Left lung (tissue), 14 donors: ENCODE measurements around the gene TICRR. TPM values are rescaled to one million over a fixed set of nuclear protein-coding genes. Genes with fewer than 3 reads are reported as not detected.

Experiments
- ATAC-seq: fragments of 200-7000 bp; cut with Tn5 transposase; one replicate; pipeline ENCODE4 v1.9.1; 2020; ENCODE audit warnings: moderate library complexity
- DNase-seq, 4 donors: peaks; one replicate each; pipeline ENCODE4 v3.0.0-alpha.2; 2013 to 2020
- H3K27ac ChIP-seq, 2 donors: fragments of 200-600 bp; sonication (generic) in 1 of 2; one replicate each; pipeline versions ENCODE4 v1.5.0 to v1.8.0; 2020 to 2021
- H3K27me3 ChIP-seq, 2 donors: fragments of 200-600 bp; sonication (generic) in 1 of 2; one replicate each; pipeline versions ENCODE4 v1.5.0 to v1.8.0; 2020 to 2021
- H3K36me3 ChIP-seq, 2 donors: fragments of 200-600 bp; sonication (generic) in 1 of 2; one replicate each; pipeline versions ENCODE4 v1.5.0 to v1.8.0; 2020 to 2021
- H3K4me1 ChIP-seq, 2 donors: fragments of 200-600 bp; one replicate each; pipeline ENCODE4 v1.8.0; 2021
- H3K4me3 ChIP-seq, 2 donors: fragments of 200-600 bp; sonication (generic) in 1 of 2; one replicate each; pipeline versions ENCODE4 v1.5.0 to v1.8.0; 2020 to 2021; ENCODE audit warnings: mild to moderate bottlenecking in 1 of 2
- H3K9me3 ChIP-seq, 2 donors: fragments of 200-600 bp; sonication (generic) in 1 of 2; one replicate each; pipeline versions ENCODE4 v1.5.0 to v1.8.0; 2020 to 2021
- intact Hi-C, 2 donors: fragments of 100-400 bp; cut with DNase I; formaldehyde crosslinking; loops; one replicate each; pipeline versions ENCODE4 v1.11.2 to v1.14.2; 2022
- long read RNA-seq, 12 donors: library from polyadenylated mRNA in 2 of 12; unstranded in 2 of 12; transcript quantifications; one replicate each; pipeline ENCODE4 v2.0.0 and lab custom pipeline, GENCODE V29; 2019 to 2026
- polyA plus RNA-seq, 6 donors: library from polyadenylated mRNA; unstranded; fragments of 120-200 nt; gene quantifications; one replicate each; pipeline ENCODE4 v1.2.1, GENCODE V29; 2013; ENCODE audit not compliant: insufficient read length in 6 of 6
- total RNA-seq, 2 donors: library from RNA; stranded (reverse); fragmentation: NEBNext Ultra II Directional; extraction: Animal tissue kit (Norgen Biotek cat#: 25700); gene quantifications; one replicate each; pipeline ENCODE4 v1.2.1, GENCODE V29; 2021
- TF ChIP-seq, protein P1 (sequence below), 2 donors: fragments of 200-600 bp; sonication (generic) in 1 of 2; IDR thresholded peaks; one replicate each; pipeline versions ENCODE4 v1.5.0 to v1.8.0; 2021; ENCODE audit warnings: antibody characterized with exemption in 2 of 2
- donor health status: DM: no; HTN: yes; CAD: no.
- donor health status: DM: no; HTN: no; CAD: no.

Gene TICRR, protein sequence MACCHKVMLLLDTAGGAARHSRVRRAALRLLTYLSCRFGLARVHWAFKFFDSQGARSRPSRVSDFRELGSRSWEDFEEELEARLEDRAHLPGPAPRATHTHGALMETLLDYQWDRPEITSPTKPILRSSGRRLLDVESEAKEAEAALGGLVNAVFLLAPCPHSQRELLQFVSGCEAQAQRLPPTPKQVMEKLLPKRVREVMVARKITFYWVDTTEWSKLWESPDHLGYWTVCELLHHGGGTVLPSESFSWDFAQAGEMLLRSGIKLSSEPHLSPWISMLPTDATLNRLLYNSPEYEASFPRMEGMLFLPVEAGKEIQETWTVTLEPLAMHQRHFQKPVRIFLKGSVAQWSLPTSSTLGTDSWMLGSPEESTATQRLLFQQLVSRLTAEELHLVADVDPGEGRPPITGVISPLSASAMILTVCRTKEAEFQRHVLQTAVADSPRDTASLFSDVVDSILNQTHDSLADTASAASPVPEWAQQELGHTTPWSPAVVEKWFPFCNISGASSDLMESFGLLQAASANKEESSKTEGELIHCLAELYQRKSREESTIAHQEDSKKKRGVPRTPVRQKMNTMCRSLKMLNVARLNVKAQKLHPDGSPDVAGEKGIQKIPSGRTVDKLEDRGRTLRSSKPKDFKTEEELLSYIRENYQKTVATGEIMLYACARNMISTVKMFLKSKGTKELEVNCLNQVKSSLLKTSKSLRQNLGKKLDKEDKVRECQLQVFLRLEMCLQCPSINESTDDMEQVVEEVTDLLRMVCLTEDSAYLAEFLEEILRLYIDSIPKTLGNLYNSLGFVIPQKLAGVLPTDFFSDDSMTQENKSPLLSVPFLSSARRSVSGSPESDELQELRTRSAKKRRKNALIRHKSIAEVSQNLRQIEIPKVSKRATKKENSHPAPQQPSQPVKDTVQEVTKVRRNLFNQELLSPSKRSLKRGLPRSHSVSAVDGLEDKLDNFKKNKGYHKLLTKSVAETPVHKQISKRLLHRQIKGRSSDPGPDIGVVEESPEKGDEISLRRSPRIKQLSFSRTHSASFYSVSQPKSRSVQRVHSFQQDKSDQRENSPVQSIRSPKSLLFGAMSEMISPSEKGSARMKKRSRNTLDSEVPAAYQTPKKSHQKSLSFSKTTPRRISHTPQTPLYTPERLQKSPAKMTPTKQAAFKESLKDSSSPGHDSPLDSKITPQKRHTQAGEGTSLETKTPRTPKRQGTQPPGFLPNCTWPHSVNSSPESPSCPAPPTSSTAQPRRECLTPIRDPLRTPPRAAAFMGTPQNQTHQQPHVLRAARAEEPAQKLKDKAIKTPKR (N-terminal part only)
- 1 to 10 TPM; 1.7 to 1.8 TPM for total RNA-seq
- 10 to 100 TPM in 4 of 6 donors, 1 to 10 TPM in 2; 9.0 to 17.7 (median 11.2) TPM for polyA plus RNA-seq
- long read RNA-seq, donor 1: 0 reads
- long read RNA-seq, donor 2, partial matches to known transcripts: 0 of 1 reads
- long read RNA-seq, donor 2, other reads (novel, unspliced or antisense): 0 of 1 reads
- long read RNA-seq, donor 3: 0 reads
- long read RNA-seq, donor 4: 0 reads
- long read RNA-seq, donor 5: 0 reads
- long read RNA-seq, donor 6: 0 reads
- long read RNA-seq, donor 7: 0 reads
- long read RNA-seq, donor 8: 0 reads
- long read RNA-seq, donor 9: 0 reads
- long read RNA-seq, donor 10: 0 reads
- long read RNA-seq, donor 11: 0 reads
- long read RNA-seq, donor 12: 0 reads

DNA sequence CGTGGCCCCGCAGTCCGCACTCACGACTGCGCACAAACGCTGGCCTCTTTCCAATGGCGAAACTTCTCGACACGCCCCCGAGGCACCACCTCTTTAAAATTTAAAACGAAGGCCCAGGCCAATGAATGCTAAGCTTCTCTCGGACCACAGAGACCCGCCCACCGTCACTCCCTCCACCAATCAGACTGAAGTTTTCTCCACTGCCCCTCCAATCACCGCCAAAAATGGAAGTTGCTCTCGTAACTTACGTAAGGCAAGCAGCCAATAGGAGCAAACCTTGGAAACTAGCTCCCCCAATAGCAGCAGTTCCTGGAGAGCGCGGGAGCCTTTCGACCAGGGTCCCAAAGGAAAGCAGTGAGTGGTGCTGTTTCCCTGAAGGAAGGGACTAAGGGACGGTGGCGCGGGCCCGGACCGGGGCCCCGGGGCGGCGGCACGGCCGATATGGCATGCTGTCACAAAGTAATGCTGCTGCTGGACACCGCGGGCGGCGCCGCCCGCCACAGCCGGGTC lies at the start of gene TICRR:
TICRR (plus strand) TSS at position 324 of the 510 bp plus-strand sequence; CDS start at position 442, 118 bp downstream.
- Histone ChIP-seq H3K27ac (no peak within 1 kb of the TSS), H3K4me3 (peak within 1 kb of the TSS; percentile 89 to 93), H3K27me3 (no peaks in the 10 kb centered on the region), H3K9me3 (no peaks in the 10 kb centered on the region), H3K36me3 (no peaks in the 10 kb centered on the region), H3K4me1 (peaks cover 5 to 21% of the 10 kb centered on the region in 2 donors)
- ATAC-seq: peak; percentile 99
- DNase-seq: peak; percentile 89 to 99 (median 98)
- intact Hi-C loops: no loop called here
- TF ChIP-seq, protein P1, sequence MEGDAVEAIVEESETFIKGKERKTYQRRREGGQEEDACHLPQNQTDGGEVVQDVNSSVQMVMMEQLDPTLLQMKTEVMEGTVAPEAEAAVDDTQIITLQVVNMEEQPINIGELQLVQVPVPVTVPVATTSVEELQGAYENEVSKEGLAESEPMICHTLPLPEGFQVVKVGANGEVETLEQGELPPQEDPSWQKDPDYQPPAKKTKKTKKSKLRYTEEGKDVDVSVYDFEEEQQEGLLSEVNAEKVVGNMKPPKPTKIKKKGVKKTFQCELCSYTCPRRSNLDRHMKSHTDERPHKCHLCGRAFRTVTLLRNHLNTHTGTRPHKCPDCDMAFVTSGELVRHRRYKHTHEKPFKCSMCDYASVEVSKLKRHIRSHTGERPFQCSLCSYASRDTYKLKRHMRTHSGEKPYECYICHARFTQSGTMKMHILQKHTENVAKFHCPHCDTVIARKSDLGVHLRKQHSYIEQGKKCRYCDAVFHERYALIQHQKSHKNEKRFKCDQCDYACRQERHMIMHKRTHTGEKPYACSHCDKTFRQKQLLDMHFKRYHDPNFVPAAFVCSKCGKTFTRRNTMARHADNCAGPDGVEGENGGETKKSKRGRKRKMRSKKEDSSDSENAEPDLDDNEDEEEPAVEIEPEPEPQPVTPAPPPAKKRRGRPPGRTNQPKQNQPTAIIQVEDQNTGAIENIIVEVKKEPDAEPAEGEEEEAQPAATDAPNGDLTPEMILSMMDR (IDR thresholded peaks at IDR 0.05): no peak

DNA sequence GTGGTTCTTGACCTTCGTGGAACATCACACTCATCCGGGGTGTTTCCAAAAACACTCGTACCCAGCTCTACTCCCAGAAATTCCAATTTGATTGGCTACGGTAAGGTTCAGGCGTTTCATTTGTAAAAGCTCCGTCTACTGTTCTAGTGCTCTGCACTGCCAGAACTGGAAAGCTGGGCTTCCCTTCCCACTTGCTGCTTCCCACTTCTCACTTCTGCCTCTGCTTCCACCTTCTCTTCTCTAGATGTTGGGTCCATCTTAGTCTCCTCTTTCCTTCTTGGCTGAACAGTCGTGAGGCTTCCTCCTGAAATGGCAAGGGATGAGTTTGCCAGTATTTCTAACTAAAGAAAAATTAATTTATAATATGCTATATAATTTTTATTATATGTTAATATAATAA lies 49.1 kb upstream of the TICRR start:
- TF ChIP-seq, protein P1 (IDR thresholded peaks at IDR 0.05): no peak
- Histone ChIP-seq H3K4me3 (no peak overlapping the region), H3K4me1 (no peaks in the 10 kb centered on the region), H3K36me3 (no peaks in the 10 kb centered on the region), H3K27ac (no peak overlapping the region), H3K27me3 (peaks cover 0 to 11% of the 10 kb centered on the region in 2 donors), H3K9me3 (no peaks in the 10 kb centered on the region)
- DNase-seq: no peak
- no peak for ATAC-seq
- intact Hi-C loops: no loop called here

DNA sequence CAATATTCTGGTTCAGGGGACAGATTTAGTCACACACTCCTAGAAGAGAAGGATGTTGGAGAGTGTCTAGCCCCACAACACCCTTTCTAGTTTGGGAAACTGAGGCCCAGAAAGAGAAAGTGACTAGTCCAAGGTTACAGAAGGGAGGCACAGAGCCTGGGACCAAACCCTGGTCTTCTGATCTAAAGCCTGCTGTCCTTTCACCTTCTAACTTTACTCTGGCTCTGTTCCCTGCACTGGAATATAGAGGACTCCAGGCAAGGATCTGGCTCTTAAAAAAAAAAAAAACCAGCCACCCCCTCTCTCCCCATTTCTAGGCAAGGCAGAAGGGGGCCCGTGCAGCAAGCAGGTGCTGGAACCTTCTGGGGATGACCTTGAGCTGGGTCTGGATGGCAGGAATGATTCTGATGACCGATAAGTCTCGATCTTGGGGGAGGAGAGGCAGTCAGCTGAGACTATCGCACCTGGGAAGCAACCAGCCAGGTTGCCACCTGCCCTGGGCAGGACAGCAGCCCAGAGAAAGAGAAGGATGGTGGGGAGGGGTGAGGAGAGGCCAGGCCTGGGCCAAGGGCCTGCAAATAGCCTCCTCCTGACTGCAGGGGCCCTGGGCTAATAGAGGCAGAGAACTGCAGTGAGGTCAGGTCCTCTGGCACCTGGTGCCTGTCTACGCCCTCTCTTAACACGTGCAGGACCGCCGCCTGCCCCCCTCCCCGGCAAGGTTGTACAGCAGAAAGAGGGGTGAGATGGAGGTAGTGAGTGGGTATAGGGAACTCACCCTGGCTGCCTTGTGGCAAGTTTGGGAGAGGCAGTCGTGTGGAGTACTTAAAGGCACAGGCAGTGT lies 48.4 kb upstream of the TICRR start:
- no peaks in the 10 kb centered on the region for H3K9me3 ChIP-seq
- ATAC-seq: no peak
- no peaks in the 10 kb centered on the region for H3K4me1 ChIP-seq
- intact Hi-C loops: no loop called here
- H3K36me3 ChIP-seq: no peaks in the 10 kb centered on the region
- DNase-seq: no peak
- no peak overlapping the region for H3K4me3 ChIP-seq
- TF ChIP-seq, protein P1 (IDR thresholded peaks at IDR 0.05): no peak
- no peak overlapping the region for H3K27ac ChIP-seq
- H3K27me3 ChIP-seq: peaks cover 0 to 11% of the 10 kb centered on the region in 2 donors

DNA sequence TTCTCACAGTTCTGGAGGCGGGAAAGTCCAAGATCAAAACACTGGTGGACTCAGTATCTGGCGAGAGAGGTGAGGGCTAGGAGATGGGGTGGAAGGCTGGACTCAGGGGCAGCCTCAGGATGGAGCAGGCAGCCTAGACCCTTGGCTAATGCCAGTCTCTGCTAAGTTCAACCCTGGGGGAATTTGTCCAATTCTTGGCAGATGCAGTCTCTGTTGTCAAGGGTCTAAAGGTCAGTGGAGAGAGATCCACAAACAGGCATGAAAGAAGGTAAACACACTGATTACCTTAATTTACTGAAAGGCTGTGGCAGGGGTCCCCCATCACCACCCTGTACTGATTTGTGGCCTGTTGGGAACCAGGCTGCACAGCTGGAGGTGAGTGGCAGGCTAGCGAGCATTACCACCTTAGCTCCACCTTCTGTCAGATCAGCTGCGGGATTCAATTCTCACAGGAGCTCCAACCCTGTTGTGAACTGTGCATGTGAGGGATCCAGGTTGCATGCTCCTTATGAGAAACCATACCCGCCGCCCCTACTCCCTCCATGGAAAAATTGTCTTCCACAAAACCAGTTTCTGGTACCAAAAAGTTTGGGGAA lies 46.4 kb upstream of the TICRR start:
- Histone ChIP-seq H3K9me3 (no peaks in the 10 kb centered on the region), H3K4me1 (no peaks in the 10 kb centered on the region), H3K4me3 (no peak overlapping the region), H3K27ac (no peak overlapping the region), H3K36me3 (no peaks in the 10 kb centered on the region), H3K27me3 (no peaks in the 10 kb centered on the region)
- DNase-seq: no peak
- TF ChIP-seq, protein P1 (IDR thresholded peaks at IDR 0.05): no peak
- no peak for ATAC-seq
- intact Hi-C loops: no loop called here
